ENCODE results near the gene L1TD1.
"Not testable (repeated sequence)": the region's sequence is repeated elsewhere in the genome, so short reads cannot be mapped to it uniquely, and the experiment has no call there.

Gene L1TD1

GRCh38 chr1:62237950-62238374, 43.3 kb downstream of the L1TD1 start:
- DNase-seq (ENCODE audit: low read depth), result no peak

- DNase-seq (ENCODE audit: low read depth), result no peak
Measured at GRCh38 chr1:62238507-62238906, 43.9 kb downstream of the L1TD1 start.

- not testable (repeated sequence) for DNase-seq (ENCODE audit: low read depth)
Measured at GRCh38 chr1:62239652-62240403, 45.2 kb downstream of the L1TD1 start.

- DNase-seq (ENCODE audit: low read depth), result no peak
Measured at GRCh38 chr1:62240651-62241370, 46.2 kb downstream of the L1TD1 start.

- DNase-seq (ENCODE audit: low read depth), result no peak
Measured at GRCh38 chr1:62241371-62242131, 46.9 kb downstream of the L1TD1 start.

- not testable (repeated sequence) for DNase-seq (ENCODE audit: low read depth)
Measured at GRCh38 chr1:62244380-62244779, 49.7 kb downstream of the L1TD1 start.

GRCh38 chr1:62245201-62245600, 50.6 kb downstream of the L1TD1 start:
- no peak for DNase-seq (ENCODE audit: low read depth)

GRCh38 chr1:62247391-62248168, 52.9 kb downstream of the L1TD1 start:
- DNase-seq (ENCODE audit: low read depth), result no peak

- no peak for DNase-seq (ENCODE audit: low read depth)
Measured at GRCh38 chr1:62250126-62250726, 55.6 kb downstream of the L1TD1 start.

GRCh38 chr1:62259551-62259950, 64.9 kb downstream of the L1TD1 start:
- DNase-seq (ENCODE audit: low read depth), result no peak

GRCh38 chr1:62260688-62261087, 66.0 kb downstream of the L1TD1 start:
- DNase-seq (ENCODE audit: low read depth), result no peak
